Activated CD4-positive, alpha-beta T cell treated with anti-CD3 and anti-CD28 coated beads, Interleukin-2, amount 50 U/mL, for 48 hours (primary cell): ENCODE data around the gene GOLT1A.
"Not testable (repeated sequence)": the region's sequence is repeated elsewhere in the genome, so short reads cannot be mapped to it uniquely, and the experiment has no call there.

Experiments used
- DNase-seq, 2 experiments: peaks; one replicate each; pipeline ENCODE4 v3.0.0-alpha.2; 2020

Gene GOLT1A

DNA sequence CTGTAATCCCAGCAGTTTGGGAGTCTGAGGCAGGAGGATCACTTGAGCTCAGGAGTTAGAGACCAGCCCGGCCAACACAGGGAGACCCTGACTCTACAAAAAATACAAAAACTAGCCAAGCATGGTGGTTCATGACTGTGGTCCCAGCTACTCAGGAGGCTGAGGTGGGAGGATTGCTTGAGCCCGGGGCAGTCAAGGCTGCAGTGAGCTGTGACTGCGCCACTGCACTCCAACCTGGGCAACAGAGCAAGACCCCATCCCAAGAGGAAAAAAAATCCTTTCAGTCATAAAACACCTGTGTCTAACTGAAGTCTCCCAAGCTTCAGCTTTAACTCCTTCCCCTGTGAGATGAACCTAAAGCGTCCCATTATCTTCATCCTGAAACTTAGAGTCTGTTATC is 33.1 kb upstream of the GOLT1A start:
- DNase-seq, result no peak

DNA sequence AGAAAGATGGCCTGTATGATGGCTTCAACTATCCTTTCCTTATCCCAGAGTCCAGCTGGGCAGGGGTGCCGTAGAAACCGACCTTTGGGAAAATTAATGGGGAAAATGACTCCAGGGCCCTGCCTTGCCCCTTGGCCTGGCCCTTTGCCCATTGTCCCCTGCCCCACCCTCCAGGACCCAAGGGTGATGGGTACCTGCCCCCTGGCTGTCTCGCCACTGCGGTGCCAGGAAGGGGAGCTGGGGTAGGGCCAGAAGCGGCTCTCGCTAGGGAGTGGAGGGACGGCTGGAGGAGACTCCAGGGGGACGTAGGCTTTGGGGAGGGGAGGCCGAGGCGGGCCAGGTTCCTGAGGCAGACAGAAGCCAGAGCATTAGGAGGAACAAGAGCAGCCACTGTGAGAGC is 29.1 kb upstream of the GOLT1A start:
- DNase-seq, result no peak

DNA sequence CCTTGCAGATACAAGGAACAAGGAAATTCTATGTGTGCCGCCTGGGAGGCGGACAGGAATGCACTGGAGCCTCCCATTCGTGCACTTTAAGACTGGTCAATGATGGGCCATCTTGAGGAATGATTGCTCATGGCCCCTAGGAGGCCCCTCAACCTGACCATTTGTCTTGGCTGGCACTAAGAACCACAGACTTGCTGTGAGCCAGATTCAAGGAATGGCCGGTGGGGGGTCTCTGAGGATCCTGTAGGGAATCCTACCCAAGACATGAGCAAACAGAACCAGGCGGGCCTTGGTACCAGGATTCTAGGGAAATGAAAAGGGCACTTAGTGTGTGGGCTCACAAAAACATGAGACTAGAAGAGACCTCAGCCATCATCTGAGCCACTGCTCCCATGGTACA is 28.1 kb upstream of the GOLT1A start:
- DNase-seq, result no peak

DNA sequence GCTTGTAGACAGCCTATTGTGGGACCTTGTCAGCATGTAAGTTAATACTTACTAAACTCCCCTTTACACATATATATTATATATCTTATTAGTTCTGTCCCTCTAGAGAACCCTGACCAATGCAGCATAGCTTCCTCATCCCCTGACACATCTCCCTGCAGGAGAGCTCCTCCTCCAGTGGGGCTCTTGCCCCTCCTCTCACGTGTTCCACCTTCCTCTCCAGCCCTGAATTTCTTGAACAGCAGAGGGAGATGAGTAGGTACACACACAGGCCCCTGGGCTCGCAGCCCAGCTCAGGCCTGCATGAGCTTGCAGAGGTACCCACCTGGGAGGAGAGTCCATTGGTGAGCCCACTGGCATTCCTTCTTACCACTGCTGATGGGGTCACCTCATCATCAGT is 27.3 kb upstream of the GOLT1A start:
- no peak for DNase-seq

DNA sequence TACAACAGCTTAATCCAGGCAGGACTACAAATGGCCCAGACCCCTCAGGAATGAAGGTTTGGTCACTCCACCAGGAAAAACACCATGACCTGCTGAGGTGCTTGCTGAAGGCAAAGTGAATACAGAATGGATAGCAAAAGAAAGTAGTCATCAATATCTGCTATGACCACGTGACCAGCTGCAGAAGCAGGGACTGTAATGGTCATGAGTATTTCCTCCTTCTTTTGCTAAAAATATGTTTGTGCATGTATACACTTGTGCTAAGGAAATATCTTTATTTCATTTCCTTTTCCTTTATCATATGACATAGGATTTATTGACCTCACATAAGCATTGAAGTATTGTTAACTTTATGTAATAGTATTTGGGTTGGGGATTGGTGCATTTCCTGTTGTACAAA is 26.4 kb upstream of the GOLT1A start:
- DNase-seq, result no peak

DNA sequence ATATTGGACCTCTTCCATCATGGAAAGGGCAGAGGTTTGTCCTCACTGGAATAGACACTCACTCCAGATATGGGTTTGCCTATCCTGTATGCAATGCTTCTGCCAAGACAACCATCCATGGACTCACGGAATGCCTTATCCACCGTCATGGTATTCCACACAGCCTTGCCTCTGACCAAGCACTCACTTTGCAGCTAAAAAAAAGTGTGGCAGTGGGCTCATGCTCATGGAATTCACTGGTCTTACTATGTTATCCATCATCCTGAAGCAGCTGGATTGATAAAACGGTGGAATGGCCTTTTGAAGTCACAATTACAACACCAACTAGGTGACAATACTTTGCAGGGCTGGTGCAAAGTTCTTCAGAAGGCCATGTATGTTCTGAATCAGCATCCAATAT is 25.6 kb upstream of the GOLT1A start:
- not testable (repeated sequence) for DNase-seq

DNA sequence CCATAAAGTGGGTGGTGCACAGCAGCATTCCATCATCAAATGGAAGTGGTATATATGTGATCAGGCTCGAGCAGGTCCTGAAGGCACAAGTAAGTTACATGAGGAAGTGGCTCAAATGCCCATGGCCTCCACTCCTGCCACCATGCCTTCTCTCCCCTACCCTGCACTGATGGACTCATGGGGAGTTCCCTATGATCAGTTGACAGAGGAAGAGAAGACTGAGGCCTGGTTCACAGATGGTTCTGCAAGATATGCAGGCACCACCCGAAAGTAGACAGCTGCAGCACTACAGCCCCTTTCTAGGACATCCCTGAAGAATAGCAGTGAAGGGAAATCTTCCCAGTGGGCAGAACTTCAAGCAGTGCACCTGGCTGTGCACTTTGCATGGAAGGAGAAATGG is 24.7 kb upstream of the GOLT1A start:
- DNase-seq, result not testable (repeated sequence)

DNA sequence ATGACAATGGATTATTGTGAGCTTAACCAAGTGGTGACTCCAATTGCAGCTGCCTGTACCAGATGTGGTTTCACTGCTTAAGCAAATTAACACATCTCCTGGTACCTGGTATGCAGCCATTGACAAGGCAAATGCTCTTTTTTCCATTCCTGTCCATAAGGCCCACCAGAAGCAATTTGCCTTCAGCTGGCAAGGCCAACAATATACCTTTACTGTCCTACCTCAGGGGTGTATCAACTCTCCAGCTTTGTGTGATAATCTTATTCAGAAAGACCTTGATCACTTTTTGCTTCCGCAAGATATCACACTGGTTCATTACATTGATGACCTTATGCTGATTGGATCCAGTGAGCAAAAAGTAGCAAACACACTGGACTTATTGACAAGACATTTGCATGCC is 23.7 kb upstream of the GOLT1A start:
- DNase-seq, result not testable (repeated sequence)

DNA sequence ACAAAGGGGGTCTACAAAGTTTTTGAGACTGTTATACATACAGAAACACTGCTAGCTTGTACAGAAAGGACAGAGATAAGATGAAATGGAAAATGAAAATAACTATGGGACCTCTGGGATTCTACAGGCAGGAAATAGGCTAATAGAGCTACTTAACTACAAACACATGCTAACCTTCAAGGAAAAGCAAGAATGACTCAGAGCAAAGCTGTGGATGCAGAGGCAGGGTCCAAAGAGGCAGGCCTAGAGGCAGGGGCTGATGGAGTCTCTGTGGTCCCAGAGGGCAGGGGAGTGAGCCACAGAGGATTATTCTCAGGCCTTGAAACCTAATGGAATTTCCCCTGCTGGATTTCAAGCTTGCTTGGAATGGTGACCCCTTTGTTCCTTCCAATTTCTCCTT is 18.7 kb upstream of the GOLT1A start:
- no peak for DNase-seq

DNA sequence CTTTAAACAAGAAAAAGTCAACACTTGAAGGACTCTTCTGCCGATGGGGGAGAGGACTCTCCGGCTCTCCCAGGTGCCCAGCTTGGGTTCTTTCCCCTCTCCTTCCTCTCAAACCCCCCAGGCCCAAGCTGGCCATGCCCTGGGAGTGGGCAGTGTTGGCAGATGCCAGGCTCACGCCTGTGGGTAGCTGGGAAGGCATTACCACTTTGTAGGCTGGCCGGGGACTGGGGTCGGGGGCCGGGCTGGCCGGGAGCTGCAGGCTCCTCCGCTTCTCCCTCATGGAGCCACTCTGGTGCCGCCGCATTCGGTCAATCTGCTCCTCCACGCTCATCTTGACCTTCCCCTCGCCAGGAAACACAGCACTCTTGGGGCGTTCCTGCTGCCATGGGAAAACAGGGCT is 16.4 kb upstream of the GOLT1A start:
- no peak for DNase-seq

DNA sequence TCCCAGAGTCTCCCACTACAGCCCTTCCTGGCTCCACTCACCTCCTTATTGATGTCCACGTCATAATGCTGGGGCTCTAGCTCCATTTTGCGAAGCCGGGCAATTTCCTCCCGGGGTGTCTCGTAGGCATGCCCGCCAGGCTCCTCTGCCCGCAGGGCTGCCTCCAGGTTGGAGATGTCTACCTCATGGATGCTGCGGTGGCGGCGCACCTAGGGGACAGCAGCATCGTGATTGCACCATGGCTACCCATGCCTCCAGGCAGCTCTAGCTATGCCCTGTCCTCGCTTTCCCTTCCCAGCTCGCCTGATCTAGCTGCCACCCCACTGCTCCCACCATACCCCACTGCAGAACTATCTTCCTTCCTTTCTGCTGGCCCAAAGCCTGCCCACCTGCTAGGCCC is 15.1 kb upstream of the GOLT1A start:
- no peak for DNase-seq

DNA sequence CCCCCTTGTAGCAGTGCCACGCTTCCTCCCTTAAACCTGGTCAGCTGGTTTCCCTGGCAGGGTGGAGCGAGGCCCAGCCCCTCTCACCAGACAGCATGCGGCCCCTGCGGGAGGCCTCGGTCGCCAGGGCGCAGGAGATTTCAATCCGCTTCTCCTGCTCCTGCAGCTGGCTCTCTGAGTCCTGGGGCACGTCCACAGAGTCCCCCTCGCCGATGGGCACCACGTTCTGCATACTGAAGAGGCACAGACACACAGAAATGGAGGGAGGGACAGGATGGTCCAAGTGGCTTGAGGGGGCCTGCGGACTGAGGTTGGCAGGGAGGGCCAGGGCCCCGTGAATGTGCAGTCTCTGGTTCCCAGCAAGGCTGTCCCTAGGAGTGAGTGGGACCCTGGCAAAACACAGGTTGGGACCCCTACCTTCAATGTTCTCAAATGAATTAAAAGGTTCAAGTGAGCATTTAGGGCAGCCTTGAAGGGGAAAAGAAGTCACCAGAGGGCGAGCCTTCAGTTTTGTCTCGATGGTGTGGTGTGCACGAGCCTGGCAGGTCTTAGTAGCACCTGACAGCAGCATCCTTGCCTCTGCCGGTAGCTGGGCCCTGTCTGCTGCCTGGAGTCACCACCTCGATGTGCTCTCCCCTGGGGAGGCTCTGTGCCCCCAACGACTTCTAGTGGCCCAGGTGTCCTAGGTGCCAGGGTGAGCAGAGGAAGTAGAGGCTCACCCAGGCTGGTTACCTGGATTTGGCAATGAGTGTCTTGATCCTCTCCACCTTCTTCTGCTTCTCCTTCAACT is 14.4 kb upstream of the GOLT1A start:
- no peak for DNase-seq

DNA sequence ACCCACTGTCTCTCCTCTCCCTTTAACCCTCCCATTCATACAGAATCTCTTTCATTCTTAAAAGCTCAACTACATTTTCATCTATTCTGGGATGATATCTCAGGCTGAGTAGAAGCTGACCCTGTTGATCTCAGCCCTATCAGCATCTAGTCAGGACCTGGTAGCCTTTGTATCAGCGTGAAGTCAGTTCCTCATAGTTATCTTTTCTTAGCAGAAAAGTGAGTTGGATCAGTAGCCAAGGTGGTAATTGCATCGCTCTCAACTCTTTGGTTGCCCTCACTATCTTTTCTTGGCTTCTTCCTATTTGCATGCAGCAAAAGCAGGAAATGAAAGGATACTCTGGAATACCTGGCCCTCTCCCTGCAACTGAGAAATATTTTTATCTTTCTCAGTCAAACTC is 13.6 kb upstream of the GOLT1A start:
- DNase-seq, result no peak

DNA sequence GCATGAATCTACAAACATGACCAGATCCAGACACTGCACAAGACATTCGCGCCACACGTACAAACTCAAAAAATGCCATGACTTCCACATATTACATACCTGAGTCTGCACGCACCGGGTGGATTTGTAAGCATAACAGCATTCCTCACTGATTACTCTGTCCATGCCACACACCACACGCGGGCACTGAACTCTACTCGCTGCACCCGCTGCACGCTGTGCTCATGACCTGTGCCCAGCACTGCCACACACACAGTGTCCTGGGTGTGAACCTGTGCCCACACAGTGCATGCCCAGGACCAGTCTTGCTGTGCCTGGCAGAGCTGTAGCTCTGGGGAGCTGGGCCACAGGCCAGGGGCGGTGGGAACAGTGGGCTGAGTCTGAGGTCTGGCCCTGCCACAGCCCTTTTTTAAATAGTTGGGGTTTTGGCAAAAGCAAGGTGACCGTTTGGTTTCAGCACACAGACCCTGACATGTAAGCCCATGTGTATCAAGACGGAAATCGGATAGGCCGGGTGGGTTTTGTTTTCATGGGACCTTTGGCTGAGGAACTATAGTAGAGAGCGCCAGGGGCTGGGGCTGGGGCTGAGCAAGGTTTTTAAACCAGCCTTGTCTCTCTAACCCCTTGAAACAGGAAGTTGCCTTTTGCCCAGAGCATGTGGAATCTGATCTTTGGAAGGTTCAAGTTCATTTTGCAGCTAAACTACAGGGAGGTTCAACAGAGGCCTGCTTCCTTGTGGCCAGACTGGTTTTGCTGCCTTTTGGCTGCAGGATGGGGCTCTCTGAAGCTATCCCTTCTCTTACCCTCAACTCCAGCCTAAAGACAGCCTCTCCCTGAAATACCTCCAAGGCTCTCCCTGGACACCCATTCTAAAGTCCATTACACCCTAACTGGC is 12.3 kb upstream of the GOLT1A start:
- DNase-seq, result no peak

DNA sequence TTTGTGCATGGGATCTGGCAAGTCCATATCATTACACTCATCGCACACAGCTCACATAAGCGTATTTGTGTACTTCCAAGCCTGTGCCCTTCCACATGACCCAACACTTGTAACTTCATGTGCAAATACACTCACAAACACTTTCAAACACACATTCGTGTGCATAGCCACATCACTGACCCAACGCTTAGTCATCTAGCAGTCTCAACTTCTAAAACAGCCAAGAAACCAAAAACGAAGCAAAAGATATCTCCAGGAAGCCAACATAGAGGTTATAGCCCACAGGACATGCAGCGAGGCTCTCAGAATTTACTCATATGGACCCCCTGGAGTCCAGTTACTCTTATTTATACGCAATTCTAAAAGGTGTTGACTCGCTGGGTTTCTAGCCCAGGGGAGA is 10.9 kb upstream of the GOLT1A start:
- DNase-seq, result no peak

DNA sequence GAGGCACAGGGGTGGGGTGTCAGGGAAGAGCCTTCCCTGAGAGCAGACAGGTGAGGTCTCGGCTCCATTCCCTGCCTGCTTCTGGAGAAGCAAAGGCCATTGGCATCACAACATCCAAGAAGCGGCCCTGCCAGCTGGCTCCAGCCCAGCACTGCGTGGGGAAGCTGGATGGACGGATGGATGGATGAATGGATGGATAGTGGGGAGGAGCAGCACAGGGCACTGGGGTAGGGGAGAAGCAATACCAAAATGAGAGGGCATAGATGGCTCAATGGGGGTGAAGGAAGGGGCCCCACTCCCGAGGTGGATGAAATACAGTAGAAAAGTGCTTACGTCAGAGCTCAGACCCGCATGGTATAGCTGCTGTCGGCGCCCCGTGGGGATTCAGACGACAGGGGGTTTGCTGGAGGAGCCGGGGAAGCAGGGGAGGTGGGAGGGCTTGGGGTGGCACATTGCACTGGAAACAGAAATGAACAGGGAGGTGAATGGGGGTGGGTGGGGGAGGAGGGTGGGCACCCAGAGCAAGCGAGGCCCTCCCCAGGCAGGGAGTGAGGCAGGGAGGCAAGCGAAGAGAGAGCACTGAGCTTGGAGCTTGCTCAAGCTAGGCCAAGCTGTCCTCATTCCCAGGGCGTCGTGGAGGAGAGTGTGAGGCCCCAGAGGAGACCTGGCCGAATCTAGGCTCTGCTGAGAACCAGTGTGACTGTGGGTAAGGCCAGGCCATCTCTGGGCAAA is 9.5 kb upstream of the GOLT1A start:
- no peak for DNase-seq

DNA sequence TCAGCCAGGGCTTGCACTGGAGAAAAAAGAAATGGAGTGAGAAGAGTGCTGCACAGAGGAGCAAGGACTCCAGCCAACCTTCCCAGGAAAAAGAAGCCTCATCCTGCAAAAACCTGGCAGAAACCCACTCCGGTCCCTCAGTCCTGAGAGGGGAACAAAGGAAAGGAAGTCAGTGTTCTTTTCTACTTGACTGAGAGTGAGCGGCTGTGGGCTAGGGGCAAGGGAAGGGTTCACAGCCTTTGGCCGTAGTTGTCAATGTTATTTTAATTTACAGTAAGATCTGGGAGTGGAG is 8.9 kb upstream of the GOLT1A start:
- DNase-seq, result no peak

DNA sequence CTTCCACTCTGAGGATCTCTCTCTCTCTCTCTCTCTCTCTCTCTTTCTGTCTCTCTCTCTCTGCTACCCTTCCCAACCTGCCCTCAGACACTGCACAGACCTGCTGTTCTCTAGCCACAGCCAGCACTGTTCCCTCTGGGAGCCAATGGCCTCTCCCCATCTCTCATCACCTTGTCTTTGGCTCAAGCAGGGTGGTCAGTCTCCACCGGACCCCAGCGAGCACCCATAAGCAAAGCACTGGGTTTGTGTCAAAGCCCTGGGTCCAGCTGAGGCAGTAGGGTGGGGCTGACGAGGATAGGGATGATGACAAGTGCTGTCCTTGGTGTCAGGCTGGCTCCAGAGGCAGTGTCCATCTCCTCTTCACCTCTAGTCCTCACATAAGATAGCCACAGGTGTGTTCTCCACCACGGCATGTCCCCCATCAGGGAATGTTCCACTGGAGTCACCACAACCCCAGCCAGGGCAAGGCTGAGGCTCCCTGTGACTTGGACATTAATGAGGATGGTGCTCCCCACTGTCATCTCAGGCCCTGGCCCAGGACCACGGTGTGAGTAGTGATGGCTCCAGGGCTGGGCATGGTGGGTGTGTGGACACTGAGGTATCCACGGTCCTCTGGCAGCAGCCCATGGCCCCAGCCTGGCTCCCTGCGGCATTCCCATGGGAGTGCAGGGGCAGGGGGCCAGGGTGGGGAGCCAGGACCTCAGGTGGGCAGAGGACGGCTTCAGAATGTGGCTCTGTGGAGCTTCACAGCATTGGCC is 8.4 kb upstream of the GOLT1A start:
- DNase-seq, result no peak

DNA sequence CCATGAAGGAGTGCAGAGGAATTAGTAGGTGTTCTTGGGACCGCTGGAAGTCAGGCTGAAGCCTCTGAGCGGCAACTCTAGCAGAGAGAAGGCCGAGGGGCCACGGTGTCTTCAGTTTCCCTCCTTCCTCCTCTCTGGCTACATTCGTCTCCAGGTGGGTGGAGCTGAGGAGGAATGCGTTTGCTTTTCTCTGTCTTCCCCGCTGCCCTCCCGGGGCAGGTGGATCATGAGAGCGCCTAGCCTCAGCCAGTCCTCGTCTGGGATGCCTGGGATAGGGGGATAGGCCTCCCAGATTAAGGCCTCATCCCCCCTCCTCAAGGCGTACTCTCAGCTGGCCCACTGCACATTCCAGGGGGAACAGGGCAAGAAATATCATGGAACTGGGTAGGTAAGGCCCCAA is 7.5 kb upstream of the GOLT1A start:
- DNase-seq, result no peak

DNA sequence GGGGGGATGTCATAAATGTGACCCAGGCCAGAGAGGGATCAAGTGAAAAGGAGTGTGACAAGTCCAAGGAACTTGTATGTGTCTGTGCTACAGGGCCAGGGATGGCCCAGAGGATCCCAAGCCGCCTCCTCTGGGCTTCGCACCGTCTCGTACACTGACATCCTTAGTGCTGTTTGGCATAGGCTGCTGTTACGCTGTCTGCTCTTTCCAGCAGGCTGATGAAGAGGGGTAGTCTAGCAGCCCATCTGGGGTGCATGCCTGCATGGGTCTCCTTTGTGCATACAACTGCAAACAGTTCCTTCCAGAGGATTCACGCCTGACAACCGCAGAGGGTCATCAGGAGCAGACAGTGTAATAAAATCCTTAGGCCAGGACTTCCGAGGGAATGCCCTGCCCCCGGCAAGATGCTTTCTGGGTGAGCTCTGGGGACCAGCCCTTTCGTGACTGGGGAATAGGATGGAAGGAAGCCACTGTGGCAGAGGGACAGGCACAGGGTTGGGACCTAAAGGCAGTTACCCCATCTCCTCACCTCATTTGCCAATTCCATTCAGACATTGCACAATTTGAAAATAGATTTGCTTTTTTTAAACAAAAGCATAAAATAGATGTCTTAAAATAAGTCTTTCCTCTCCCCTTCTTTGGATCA is 6.3 kb upstream of the GOLT1A start:
- no peak for DNase-seq

DNA sequence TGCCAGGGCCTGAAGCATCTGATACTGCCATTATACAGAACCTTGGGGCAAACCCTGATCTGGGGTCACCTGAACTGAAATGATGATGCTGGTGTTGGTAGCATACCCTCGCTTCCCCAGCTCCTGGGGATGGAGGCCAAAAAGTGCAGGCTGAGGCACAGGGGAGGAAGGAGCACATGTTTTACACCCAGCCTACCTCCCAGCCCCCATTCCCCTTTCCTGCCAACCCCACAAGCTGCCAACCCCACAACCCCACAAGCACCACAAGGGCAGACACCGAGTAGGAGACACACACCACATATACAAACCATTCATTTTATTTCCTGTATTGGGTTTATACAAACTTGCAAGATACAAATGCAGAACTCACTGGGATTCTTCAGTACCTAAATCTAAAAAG is 4.8 kb upstream of the GOLT1A start:
- no peak for DNase-seq

DNA sequence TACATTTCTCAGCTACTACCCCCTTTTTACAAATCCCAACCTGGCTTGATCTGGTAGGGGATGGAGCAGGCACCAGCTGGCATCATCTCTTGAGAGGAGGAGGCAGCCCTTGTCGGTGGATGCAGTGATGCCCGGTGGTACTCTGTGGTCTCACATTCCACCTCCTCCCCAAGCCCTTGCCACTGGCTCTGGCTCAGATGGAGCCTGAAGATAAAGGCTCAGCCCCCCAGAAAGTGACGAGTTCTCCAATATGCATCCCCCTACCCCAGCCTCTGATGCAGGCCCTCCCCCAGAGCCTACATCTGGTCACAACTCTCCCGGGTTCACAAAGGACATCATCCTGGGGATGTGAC is 3.8 kb upstream of the GOLT1A start:
- DNase-seq, result no peak
